Fibroblast of lung (primary cell): ENCODE measurements around the gene POLA1. TPM values are rescaled to one million over a fixed set of nuclear protein-coding genes. Genes with fewer than 3 reads are reported as not detected.

ENCODE experiments used
- DNase-seq, 2 donors: peaks; one replicate each; pipeline versions ENCODE4 v3.0.0 to v3.0.0-alpha.2; 2010; ENCODE audit warnings: low read depth in 2 of 2
- H2AFZ ChIP-seq: 2 replicates; pipeline ENCODE4 v1.5.1; 2012; ENCODE audit warnings: low read length, control low read depth, inconsistent platforms
- H3K27ac ChIP-seq: 2 replicates; pipeline ENCODE4 v1.5.1; 2011; ENCODE audit warnings: low read length, control low read depth; ENCODE audit not compliant: insufficient read depth
- H3K27me3 ChIP-seq: 2 replicates; pipeline ENCODE4 v1.5.1; 2011; ENCODE audit warnings: mild to moderate bottlenecking, low read length; ENCODE audit not compliant: control insufficient read depth, insufficient read depth
- H3K36me3 ChIP-seq: 2 replicates; pipeline ENCODE4 v1.5.1; 2011; ENCODE audit warnings: low read length; ENCODE audit not compliant: control insufficient read depth, insufficient read depth
- H3K4me1 ChIP-seq: 2 replicates; pipeline ENCODE4 v1.5.1; 2011; ENCODE audit warnings: low read length; ENCODE audit not compliant: control insufficient read depth, insufficient read depth; ENCODE audit errors: extremely low read depth
- H3K4me2 ChIP-seq: 2 replicates; pipeline ENCODE4 v1.5.1; 2011; ENCODE audit warnings: low read length, control low read depth; ENCODE audit not compliant: insufficient read depth; ENCODE audit errors: extremely low read depth
- H3K4me3 ChIP-seq, 4 experiments: fragments of 200-600 bp in 1 of 4; sonication (generic) in 1 of 4; replicated peaks in 1 of 4; 2 replicates each; pipeline ENCODE4 v1.5.1; 2011 to 2016; ENCODE audit warnings: low read length in 4 of 4, low read depth in 3 of 4, mild to moderate bottlenecking in 3 of 4, control low read depth in 2 of 4, inconsistent platforms in 1 of 4, mixed read lengths in 1 of 4; ENCODE audit not compliant: insufficient read depth in 1 of 4; ENCODE audit errors: control extremely low read depth in 1 of 4
- H3K79me2 ChIP-seq: 2 replicates; pipeline ENCODE4 v1.5.1; 2012; ENCODE audit warnings: mild to moderate bottlenecking, low read length, inconsistent platforms; ENCODE audit not compliant: control insufficient read depth, insufficient read depth
- H3K9ac ChIP-seq: 2 replicates; pipeline ENCODE4 v1.5.1; 2011; ENCODE audit warnings: mild to moderate bottlenecking, low read length, control low read depth; ENCODE audit not compliant: insufficient read depth
- H3K9me3 ChIP-seq: 2 replicates; pipeline ENCODE4 v1.5.1; 2012; ENCODE audit warnings: low read depth, low read length; ENCODE audit not compliant: control insufficient read depth, insufficient read depth
- H4K20me1 ChIP-seq: 2 replicates; pipeline ENCODE4 v1.5.1; 2011; ENCODE audit warnings: low read length; ENCODE audit not compliant: control insufficient read depth, insufficient read depth; ENCODE audit errors: extremely low read depth
- CTCF ChIP-seq, 2 donors: IDR thresholded peaks in 1 of 2; conservative IDR thresholded peaks in 1 of 2; 1 replicate in 1 of 2; 2 replicates in 1 of 2; pipeline ENCODE4 v1.5.1; 2011 to 2012; ENCODE audit warnings: low read length in 2 of 2, control low read depth in 1 of 2, inconsistent platforms in 1 of 2, low read depth in 1 of 2, mild to moderate bottlenecking in 1 of 2
- EZH2 ChIP-seq: IDR thresholded peaks from 2 replicates; pipeline ENCODE4 v1.5.1; 2012; ENCODE audit warnings: low read length, control low read depth, mild to moderate bottlenecking; ENCODE audit errors: missing control alignments
- polyA plus RNA-seq, 2 donors: library from polyadenylated mRNA; depleted of rRNA in 1 of 2; stranded (reverse) in 1 of 2; unstranded in 1 of 2; fragments of >200 nt; gene quantifications; 2 replicates each; pipeline ENCODE4 v1.2.1, GENCODE V29; 2011 to 2012; ENCODE audit warnings: missing spikeins in 1 of 2
- total RNA-seq: library from RNA; depleted of rRNA; stranded (reverse); fragments of >200 nt; gene quantifications from 2 replicates; pipeline ENCODE4 v1.2.1, GENCODE V29; 2014

The POLA1 gene
- total and polyA plus RNA-seq, 2 donors (not counting 1 experiment from before 2014, with no cell fraction given): 1.7 to 9.2 TPM

DNA sequence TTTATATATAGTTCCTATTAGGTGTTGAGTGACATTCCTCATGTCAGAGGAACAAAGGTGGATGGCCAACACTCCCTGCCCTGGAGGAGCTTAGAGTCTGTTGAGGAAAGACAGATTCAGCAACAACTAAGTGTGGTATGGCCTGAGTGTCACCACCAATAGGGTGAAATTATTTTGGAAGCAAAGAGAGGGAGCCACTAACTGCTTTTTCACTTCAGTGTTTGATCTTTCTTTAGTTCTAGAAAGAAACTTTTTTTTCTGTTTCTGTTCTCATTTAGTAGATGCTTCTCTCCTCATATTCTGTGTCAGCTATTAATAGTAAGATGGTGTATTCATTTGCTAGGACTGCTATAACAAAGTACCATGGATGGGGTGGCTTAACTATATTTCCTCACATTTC lies 240.6 kb downstream of the POLA1 start:
- Histone ChIP-seq H3K4me2 (no peak overlapping the region), H3K9me3 (no peaks in the 10 kb centered on the region), H3K27me3 (no peaks in the 10 kb centered on the region), H4K20me1 (no peaks in the 10 kb centered on the region), H3K4me1 (no peaks in the 10 kb centered on the region), H2AFZ (no peak overlapping the region), H3K9ac (no peak overlapping the region), H3K79me2 (no peaks in the 10 kb centered on the region), H3K27ac (no peak overlapping the region), H3K36me3 (no peaks in the 10 kb centered on the region), H3K4me3 (no peak overlapping the region)
- DNase-seq: no peak
- TF ChIP-seq EZH2: no peak
- no peak for TF ChIP-seq CTCF (conservative IDR thresholded peaks at IDR 0.05 in 1 of 2, IDR thresholded peaks at IDR 0.05 in 1 of 2; ENCODE audit: low read depth in 1 of 2, low read length in 2 of 2)

DNA sequence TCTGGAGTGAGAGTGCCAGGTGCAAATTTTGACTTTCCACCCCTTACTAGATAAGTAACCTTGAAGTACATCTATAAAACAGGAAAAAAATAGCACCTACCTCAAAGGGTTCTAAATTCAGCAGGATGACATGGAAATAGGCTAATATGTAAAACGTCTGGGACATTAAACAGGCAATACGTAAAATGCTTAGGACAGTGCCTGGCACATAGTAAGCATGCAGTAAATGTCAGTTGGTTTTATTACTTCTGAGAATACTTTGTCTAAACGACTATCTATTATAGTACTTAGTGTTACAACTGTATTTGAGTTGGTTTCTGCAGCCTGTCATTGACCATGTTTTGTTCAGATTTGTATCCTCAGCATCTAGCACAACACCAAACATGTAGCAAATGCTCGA lies 251.3 kb downstream of the POLA1 start:
- Histone ChIP-seq H3K27me3 (no peaks in the 10 kb centered on the region), H3K4me3 (no peak overlapping the region), H3K9ac (no peak overlapping the region), H3K36me3 (no peaks in the 10 kb centered on the region), H3K4me1 (no peaks in the 10 kb centered on the region), H3K9me3 (no peaks in the 10 kb centered on the region), H3K27ac (no peak overlapping the region), H4K20me1 (no peaks in the 10 kb centered on the region), H2AFZ (no peak overlapping the region), H3K4me2 (no peak overlapping the region), H3K79me2 (no peaks in the 10 kb centered on the region)
- DNase-seq: no peak
- TF ChIP-seq CTCF (conservative IDR thresholded peaks at IDR 0.05 in 1 of 2, IDR thresholded peaks at IDR 0.05 in 1 of 2; ENCODE audit: low read depth in 1 of 2, low read length in 2 of 2) (no peak), EZH2 (no peak)

DNA sequence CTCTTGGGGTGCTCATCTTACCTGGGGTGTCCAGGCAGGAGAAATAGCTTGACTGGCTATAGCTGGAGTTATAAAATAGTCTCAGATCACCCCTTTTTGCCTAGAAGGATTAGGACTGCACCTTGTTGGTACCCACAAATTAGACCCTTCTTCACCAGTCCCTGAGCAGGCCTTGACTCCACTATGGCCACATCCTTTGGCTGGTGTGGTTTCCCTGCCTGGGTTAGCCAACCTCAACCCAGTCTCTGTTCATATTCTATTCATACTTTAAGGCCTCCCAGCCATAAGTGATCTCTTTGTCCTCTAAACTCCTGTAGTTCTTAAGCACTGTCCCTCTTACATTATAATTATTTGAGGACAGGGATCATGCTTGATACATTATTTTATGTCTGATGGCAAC lies 252.7 kb downstream of the POLA1 start:
- H3K27me3 ChIP-seq: no peaks in the 10 kb centered on the region
- no peaks in the 10 kb centered on the region for H3K9me3 ChIP-seq
- no peak overlapping the region for H2AFZ ChIP-seq
- no peaks in the 10 kb centered on the region for H3K36me3 ChIP-seq
- H3K4me1 ChIP-seq: no peaks in the 10 kb centered on the region
- H3K4me3 ChIP-seq: no peak overlapping the region
- no peak overlapping the region for H3K9ac ChIP-seq
- H3K79me2 ChIP-seq: no peaks in the 10 kb centered on the region
- no peak overlapping the region for H3K4me2 ChIP-seq
- H4K20me1 ChIP-seq: no peaks in the 10 kb centered on the region
- no peak for DNase-seq
- TF ChIP-seq CTCF (conservative IDR thresholded peaks at IDR 0.05 in 1 of 2, IDR thresholded peaks at IDR 0.05 in 1 of 2; ENCODE audit: low read depth in 1 of 2, low read length in 2 of 2) (no peak), EZH2 (no peak)
- H3K27ac ChIP-seq: no peak overlapping the region
